Ureter (tissue), 1 donor: ENCODE measurements around the gene ZNF581. TPM values are rescaled to one million over a fixed set of nuclear protein-coding genes. Genes with fewer than 3 reads are reported as not detected.

Experiments
- DNase-seq: peaks from one replicate; pipeline ENCODE4 v3.0.0-alpha.2; 2020; ENCODE audit warnings: low spot score
- total RNA-seq: library from RNA; stranded (reverse); gene quantifications from one replicate; pipeline ENCODE4 v1.2.4, GENCODE V29; 2023
- donor health status: DM: yes; HTN: yes; CAD: no.

Gene ZNF581
- total RNA-seq, 1 donor from 2014 or later = 22.7 TPM

DNA sequence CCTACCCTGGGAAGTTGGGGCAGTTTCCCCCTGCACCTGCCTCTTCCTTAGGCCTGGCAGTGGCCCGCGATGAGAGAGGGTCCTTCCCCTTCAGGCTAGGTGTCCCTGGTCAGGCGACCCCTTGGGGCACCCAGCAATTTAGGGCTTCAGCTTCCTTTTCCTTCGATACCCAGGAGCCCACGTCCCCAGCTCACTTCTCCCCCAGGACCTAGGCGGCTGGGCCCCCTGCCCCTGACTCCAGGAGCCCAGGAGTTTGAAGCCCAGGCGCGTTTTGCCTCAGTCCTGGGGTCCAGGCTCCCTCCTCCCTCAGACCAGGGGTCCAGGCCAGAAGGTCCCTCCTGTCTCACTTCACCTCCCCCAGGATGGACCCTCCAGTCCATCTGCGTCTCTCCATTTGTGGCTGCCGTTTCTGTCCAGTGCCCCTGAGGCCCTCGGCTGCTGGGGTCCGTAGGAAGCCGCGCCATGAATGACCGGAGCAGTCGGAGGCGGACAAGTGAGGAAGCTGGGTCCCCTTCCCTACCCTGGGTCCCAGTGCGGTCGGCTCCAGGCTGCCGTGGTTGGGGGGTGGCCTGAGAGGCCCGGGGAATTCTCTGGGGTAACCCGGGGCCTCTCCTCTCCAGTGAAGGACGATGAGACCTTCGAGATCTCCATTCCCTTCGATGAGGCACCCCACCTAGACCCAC lies 5.3 kb downstream of the ZNF581 start:
- DNase-seq = no peak

DNA sequence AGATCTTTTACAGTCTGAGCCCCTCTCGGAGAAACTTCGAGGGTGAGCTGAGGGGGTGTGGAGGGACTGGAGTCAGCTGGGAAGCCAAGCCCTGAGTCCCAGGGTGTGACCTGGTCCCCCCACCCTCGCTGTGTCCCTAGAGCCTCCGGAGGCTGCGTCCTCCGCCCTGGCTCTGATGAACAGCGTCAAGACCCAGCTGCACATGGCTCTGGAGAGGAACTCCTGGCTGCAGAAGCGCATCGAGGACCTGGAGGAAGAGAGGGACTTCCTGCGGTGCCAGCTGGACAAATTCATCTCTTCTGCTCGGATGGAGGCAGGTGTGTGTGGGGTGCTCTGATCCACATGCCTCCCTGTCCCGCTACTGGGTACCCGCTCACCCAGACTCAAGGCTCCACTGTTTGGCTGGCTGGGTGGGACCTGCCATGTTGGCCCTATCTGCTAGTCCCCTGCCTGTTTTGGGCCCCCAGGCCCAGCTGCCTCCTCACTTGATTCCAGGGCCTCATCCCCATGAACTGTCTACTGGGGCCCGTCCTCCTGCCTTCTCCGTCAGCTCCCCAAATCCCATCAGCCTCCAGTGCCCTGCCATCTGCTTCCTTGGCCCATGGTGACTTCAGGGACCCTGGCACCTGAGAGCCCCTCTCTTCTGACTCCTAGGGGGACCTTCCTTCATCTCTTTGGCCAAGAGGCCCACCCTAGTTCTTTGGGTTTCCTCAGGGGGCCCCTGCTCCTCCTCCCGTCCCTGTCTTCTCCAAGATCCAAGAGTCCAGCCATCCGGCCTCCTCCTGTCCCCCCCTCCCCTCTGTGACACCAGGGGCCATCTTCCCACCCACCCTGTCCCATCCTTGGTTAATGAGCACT lies 6.0 kb downstream of the ZNF581 start:
- DNase-seq = no peak

DNA sequence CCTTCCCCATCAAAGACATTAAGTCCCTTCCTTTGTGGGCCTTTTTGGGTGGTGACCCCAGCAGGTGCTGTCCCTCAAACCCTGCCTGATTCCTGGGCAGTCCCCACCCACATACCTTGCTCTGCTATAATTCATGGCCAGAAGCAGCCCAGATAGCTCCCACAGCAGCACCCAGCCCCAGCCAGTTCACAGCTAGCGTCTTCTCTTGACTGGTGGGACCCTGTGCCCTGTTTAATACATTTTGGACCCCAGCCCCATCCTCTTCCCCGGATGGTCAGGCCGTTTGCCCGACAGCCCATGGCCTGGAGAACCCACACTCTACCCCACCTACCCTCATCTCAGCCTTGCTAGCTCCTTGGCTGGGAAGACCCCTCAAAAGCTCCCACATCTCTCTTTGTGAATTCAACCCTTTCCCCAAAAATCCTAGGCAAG lies 6.7 kb downstream of the ZNF581 start:
- no peak for DNase-seq

DNA sequence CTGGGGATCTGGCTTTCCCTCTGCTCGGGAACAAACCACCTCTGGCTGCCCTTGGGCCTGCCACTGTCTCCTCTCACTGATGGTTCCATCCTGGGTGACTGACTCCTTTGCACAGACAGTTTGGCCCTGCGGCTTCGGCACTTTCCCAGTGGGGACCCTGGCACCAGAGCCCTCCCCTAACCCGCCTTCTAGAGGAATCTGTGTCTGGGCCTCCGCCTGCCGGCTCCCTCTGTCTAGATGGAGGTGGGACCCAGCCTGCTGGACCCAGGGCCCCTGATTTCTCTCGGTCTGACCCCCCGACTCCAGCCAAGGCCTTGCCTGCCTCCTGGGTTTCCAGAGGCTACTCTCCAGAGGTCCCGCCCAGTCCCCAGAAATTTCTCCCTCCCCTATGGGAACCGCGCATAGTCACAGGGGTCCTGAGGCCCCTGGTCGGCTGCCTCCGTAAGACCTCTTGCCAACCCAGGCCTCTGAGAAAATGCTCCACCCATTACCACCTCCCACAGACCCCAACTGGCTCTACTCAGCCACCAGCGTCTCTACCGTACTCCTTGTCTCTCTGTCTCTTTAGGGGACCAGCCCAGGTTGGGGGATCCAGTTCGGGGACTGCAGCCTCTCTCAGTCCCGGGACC lies 7.3 kb downstream of the ZNF581 start:
- DNase-seq = no peak

DNA sequence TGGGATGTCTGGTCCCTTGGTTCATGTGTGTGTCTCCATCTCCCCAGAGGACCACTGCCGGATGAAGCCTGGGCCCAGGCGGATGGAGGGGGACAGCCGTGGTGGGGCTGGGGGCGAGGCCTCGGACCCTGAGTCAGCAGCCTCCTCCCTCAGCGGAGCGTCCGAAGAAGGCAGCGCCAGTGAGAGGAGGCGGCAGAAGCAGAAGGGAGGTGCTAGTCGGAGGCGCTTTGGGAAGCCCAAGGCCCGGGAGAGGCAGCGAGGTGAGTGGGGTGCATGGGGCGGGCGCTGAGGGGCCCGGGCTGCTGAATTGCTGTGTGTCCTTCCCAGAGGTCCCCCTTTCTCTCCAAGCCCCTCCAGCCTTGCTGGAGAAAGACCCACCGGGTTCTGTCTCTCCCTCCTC lies 7.8 kb downstream of the ZNF581 start:
- no peak for DNase-seq

DNA sequence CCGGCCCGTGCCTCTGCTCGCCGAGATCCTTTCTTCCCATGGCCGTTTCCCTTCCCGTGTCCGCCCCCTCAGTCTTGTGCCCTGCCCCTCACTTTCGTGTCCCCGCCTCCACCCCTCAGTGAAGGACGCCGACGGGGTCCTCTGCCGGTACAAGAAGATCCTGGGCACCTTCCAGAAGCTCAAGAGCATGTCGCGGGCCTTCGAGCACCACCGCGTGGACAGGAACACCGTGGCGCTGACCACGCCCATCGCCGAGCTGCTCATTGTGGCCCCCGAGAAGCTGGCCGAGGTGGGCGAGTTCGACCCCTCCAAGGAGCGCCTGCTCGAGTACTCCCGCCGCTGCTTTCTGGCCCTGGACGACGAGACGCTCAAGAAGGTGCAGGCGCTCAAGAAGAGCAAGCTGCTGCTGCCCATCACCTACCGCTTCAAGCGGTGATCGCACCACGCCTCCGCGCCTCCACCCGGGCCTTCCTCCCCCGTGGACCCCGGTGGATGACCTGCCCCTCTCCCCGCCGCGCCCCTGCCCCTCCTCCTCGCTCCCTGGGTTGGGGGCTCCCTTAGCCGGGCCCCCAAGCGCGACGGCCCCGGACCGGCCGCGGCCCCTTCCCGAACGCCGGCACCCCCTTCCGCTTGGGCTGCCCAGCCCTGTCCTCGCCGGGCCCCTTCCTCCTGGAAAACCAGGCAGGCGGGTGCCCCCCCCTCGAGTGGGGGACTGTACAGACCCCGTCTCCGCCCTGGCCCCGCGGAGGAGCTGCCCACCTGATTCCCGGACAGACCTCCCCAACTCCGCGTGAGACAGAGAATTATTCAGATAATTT lies 9.1 kb downstream of the ZNF581 start:
- DNase-seq = peak; percentile 69

DNA sequence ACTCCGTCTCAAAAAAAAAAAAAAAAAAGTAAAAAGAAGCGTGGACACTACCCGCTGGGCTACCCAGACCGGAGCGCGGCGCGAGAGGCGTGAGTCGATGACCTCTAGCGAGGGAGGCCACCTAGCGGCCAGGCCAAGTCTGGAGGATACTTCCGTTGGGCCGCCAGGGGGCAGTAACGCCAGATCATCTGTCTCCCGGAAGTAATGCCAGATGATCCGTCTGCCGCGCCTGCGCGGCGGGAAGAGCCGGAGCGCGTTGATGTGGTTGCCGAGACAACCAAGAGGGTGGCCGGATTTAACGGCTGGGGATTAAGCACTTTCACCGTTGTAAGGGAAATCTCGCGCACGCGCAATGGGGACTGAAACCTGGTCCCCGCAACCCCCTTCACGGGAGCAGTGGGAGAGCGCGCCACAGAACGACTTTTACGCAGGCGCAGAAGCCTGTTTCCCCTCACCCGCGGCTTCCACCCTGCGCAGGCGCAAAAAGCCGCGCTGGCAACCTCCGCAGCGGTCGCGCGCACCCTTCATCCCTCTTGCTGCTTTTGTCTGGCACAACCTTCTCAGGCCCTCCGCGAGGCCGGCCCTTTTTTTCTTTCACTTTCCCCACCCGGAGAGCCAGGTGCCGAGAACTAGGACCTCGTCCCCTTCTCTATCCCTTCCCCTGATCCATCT lies 10.3 kb downstream of the ZNF581 start:
- DNase-seq = peak; percentile 98

DNA sequence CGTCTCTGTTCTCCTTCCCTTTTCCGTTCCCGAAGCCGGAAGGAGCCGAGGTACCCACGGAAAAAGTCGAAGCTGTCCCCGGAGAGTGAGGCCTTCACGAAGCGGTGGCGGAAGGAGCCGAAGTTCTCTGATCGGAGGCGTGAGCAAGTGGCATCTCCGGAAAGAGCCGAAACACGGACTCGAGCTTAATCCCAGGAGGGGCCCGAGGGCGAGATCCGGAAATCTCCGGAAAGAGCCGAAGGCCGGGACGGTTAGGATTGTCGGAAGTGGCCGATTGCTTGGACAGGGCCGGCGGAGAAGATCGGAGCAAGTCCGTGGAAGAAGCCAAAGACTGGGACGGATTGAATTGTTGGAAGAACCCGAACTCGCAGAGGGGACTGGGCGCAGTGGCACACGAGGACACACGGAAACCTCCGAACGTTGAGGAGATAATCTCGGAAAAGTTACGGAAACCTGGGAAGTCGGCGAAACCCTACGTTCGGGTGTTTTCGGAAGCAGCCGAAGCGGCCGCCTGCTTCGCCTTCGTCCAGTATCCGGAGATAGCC lies 10.9 kb downstream of the ZNF581 start:
- peak; percentile 100 for DNase-seq

DNA sequence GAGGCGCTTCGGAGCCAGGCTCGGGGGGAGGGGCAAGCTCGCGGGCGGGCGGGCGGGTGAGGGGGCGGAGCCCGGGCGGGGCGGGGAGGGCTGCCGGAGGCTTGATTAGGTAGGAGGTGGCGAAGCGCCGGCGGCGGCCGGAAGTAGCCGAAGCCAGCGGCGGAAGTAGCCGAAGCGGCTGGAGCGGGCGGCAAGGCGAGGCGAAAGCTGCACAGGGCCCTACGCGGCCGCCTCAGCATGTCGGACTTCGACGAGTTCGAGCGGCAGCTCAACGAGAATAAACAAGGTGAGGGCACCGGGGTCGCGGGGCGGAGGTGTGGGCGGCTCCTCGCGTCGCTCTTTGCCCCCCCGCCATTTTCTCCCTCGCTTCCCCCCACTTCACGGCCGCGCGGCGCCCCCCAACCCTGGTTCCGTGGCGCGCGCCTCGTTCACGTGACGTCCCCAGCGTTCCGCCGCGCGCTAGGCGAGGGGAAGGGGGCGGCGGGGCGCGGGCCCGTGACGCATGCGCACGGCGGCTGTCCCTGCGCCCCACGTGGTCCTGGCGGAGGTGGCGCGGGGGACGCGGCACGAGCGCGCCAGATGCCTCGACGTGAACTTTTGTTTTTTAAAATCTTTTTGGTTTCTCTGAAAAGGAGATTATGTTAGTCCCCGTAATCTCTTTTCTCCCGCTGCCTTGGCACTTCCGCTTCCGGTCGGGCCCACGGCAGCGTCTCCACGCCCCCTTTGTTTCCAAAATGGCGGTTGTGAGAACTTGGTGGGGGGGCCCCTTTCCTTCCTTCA lies 11.6 kb downstream of the ZNF581 start, which contains the start of gene U2AF2:
TSS of gene U2AF2 (plus strand) at position 168 of the 780 bp plus-strand sequence. CDS start at position 238, 70 bp downstream.
- DNase-seq = peak; percentile 97

DNA sequence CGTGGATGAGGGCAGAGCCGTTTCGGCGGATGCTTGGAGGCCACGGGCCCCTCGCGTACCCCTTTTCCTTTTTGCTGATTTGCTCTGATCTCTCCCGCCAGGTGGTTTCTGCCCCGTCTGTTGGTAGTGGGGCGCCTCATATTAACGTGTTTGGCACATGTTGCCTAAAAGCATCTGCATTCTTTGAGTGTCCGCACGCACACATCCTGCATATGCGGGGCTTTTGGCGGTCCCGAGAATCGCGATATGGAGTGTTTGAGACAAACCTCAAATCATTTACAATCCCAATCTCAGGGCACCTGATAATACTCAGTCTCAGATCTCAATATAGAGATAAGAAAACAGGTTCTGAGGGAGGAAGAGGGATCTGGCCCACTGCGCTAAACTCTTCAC lies 12.2 kb downstream of the ZNF581 start:
- DNase-seq = no peak

DNA sequence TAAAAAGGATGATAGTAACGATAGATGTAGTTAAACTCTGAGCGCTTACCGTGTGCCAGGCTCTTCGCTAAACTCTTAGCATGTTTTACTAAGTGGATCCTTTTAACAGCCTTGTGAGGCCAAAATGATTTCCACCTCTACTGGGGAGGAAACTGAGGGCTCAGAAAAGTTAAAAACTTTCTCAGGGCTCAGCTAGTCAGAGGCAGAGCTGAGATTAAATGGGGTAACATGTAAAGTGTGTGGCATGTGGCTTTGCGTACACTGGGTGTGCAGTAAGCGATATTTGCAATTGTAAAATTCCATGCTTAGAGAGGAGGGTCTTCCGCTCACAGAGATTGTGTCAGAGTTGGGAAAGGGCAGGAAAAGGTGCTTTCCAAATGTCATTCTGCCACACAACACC lies 13.1 kb downstream of the ZNF581 start:
- no peak for DNase-seq

DNA sequence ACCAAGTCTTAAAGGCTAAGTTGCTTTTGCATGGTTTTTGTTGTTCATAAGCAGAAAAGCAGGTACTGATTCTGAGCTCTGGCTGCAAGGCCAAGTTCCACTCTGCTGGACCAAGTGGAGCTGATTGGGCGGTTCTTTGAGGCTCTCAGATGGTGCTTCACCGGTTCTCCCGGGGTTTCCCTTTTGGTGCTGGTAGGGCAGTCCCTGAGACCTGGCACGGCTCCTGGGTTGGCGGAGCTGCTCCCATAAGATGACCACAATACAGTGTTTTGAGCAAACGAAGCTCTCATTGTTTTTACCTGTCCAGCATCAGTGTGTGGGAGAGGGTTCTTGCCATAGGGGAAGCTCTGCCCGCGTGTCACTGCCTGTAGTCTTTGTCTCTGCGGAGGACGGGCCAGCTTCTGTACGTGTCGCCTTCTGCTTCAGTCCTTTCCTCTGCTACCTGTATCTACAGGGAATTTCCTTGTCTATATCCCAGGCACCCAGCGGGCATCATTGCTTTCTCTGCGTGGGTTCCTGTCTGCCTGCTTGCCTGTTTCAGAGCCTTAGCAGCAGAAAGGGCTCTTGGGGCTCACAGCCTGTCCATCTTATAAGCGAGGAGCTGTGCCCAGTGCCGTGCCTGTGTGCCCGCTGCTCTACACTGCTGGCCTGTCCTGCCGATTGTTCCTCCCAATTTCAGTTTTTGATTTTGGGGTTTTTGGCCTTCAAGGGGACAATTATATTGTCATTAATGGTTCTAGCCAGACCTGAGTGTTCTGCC lies 13.7 kb downstream of the ZNF581 start:
- DNase-seq = no peak

DNA sequence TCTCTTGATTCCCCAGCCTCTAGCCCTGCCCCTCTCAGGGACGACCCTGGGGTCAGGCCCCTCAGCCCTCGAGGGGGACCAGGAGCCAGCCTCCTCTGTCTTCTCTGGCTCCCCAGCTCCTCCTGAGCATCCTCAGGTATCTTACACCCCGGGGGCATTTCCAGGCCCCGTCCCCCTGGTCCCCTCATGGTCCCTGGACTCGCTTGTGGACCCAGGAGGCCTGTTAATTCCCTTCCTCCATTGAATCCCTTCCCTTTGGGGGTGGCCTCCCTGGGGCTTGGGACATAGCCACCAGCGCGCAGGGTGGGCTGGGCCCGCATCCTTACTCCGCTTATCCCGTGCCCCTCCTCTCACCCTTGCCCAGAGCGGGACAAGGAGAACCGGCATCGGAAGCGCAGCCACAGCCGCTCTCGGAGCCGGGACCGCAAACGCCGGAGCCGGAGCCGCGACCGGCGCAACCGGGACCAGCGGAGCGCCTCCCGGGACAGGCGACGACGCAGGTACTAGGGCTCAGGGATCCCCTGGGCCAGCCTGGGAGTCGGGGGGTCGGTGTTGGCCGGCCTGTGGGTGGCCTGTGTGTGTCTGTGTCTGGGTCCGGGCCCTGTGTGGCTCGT lies 15.5 kb downstream of the ZNF581 start:
- no peak for DNase-seq

DNA sequence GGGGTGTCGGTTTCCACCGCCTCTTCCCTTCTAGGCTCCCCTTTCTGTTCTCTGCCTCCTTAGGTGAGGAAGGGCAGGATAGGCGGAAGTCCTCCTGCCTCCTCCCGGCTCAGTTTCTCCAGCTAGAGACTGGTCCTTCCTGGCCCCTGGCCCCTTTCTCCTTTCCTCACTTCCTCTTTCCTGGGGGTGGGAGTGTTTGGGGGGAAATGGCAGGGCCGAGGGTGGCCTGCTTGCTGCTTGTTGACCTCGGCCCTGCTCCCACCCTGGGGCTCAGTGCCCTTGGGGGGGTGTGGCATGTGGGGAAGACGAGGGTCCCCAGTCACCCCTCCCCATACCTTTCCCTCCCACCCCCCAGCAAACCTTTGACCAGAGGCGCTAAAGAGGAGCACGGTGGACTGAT lies 16.4 kb downstream of the ZNF581 start:
- no peak for DNase-seq

DNA sequence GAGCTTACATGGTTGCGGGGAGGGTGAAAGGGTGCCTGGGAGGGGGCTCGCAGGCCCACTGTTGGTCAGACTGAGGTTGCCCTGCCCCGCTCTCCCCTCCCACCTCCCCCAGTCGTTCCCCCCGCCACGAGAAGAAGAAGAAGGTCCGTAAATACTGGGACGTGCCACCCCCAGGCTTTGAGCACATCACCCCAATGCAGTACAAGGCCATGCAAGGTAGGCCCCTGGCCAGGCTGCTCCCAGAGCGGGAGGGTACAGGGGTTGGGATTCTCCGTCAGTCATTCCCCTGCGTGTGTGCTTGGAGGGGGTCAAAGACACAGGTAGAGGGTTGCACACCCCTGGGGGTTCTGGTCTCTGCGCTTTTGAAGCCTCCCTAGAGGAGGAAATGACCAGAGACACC lies 17.0 kb downstream of the ZNF581 start:
- DNase-seq = no peak

DNA sequence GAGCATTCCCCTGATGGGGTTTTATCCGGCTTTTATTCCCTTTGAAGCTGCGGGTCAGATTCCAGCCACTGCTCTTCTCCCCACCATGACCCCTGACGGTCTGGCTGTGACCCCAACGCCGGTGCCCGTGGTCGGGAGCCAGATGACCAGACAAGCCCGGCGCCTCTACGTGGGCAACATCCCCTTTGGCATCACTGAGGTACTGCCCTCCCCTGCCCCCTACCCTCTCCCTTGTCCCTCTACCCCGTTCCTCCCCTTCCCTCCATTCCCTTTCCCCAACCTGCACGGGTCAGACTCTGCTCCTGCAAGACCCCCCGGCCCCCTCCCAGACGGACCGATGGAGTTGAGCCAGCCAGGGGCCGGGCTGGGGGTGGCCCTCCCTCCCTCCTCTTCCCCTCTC lies 17.5 kb downstream of the ZNF581 start:
- DNase-seq = no peak

DNA sequence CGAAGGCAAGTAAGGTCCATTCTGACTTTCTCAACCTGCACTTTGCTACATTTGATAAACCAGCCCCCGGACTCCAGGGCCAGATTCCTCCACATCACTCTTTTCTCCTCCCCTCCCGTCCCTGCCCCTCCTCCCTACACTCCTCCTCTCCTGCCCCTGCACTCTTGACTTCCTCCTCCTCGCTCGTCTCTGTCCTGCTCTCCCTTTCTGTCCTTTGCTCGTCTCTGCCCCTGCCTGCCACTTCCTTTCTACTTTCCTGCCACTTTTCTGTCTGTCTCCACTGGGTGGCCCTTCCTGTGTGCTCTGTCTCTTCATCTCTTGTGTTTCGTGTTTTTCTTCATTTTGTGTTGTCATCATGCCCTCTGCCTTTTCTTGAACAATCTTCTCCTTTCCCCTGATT lies 18.4 kb downstream of the ZNF581 start:
- no peak for DNase-seq

DNA sequence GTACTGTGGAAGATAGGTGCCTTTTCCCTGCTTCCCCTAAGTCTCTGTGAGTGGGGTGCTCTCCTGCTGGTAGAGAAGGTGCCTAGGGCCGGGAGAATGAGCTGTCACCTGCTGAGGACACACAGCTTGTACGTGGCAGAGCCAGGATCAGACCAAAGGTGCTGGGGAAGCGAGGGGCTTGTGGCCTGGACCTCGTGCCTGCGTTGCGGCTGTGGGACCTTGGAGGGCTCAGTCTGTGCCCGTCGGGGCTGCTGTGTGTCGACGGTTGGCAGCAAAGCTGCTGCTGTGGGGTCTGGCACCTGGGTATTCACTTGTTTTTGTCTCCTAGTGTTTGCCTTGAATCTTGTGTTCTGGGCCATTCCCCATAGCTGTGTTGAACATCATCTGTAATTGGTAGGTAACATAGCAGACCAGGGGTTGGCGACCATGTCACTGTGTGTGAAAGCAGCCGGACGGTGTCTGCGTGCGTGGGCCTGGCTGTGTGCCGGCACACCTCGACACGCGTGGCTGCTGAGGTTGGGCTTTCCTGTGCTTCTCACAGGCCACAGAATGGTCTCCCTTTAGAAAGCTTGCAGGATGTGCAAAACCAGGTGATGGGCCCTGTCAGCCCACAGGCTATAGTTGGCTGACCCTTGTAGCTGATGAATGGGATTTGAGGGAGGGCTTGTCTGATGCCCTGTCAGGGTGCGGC lies 20.5 kb downstream of the ZNF581 start:
- no peak for DNase-seq
